Mesendoderm (in vitro differentiated cells): Measurements from ENCODE around the gene TGFB1I1.

ENCODE experiments used
- DNase-seq: peaks from one replicate; pipeline ENCODE4 v3.0.0; 2013
- H2AK5ac ChIP-seq: 2 replicates; pipeline ENCODE4 v1.6.1; 2013; ENCODE audit warnings: low read length, inconsistent platforms
- H2BK120ac ChIP-seq: 2 replicates; pipeline ENCODE4 v1.6.1; 2013; ENCODE audit warnings: low read depth, mild to moderate bottlenecking, low read length, moderate library complexity, mixed read lengths
- H2BK15ac ChIP-seq: replicated peaks from 2 replicates; pipeline ENCODE4 v1.6.1; 2013; ENCODE audit warnings: low read depth, mild to moderate bottlenecking, moderate library complexity
- H2BK5ac ChIP-seq: 2 replicates; pipeline ENCODE4 v1.6.1; 2013; ENCODE audit warnings: low read length, inconsistent platforms
- H3K18ac ChIP-seq: 2 replicates; pipeline ENCODE4 v1.6.1; 2013; ENCODE audit warnings: mild to moderate bottlenecking, low read length, mixed read lengths
- H3K23ac ChIP-seq: one replicate; pipeline ENCODE4 v1.6.1; 2013; ENCODE audit warnings: low read length
- H3K27ac ChIP-seq: 2 replicates; pipeline ENCODE4 v1.5.1; 2013; ENCODE audit warnings: low read depth, mild to moderate bottlenecking, inconsistent platforms, low read length, moderate library complexity
- H3K27me3 ChIP-seq: 2 replicates; pipeline ENCODE4 v1.6.1; 2013; ENCODE audit warnings: low read length, control low read depth, mild to moderate bottlenecking, inconsistent platforms; ENCODE audit not compliant: insufficient read depth, poor library complexity
- H3K36me3 ChIP-seq: 2 replicates; pipeline ENCODE4 v1.6.1; 2013; ENCODE audit warnings: low read length, inconsistent platforms; ENCODE audit not compliant: control insufficient read depth, insufficient read depth
- H3K4ac ChIP-seq: one replicate; pipeline ENCODE4 v1.6.1; 2013; ENCODE audit warnings: low read depth, mild to moderate bottlenecking, low read length, moderate library complexity
- H3K4me1 ChIP-seq: 2 replicates; pipeline ENCODE4 v1.6.1; 2013; ENCODE audit warnings: low read depth, low read length, inconsistent platforms; ENCODE audit not compliant: control insufficient read depth
- H3K4me2 ChIP-seq: 2 replicates; pipeline ENCODE4 v1.6.1; 2013; ENCODE audit warnings: low read length
- H3K4me3 ChIP-seq: 2 replicates; pipeline ENCODE4 v1.5.1; 2013; ENCODE audit warnings: mild to moderate bottlenecking, low read length
- H3K56ac ChIP-seq: one replicate; pipeline ENCODE4 v1.6.1; 2013; ENCODE audit warnings: low read length
- H3K79me1 ChIP-seq: 2 replicates; pipeline ENCODE4 v1.6.1; 2013; ENCODE audit warnings: low read length, inconsistent platforms
- H3K79me2 ChIP-seq: 2 replicates; pipeline ENCODE4 v1.6.1; 2013; ENCODE audit warnings: mild to moderate bottlenecking, low read length; ENCODE audit not compliant: control insufficient read depth, insufficient read depth
- H3K9ac ChIP-seq: 2 replicates; pipeline ENCODE4 v1.6.1; 2013; ENCODE audit warnings: low read length, inconsistent platforms
- H4K5ac ChIP-seq: one replicate; pipeline ENCODE4 v1.6.1; 2013; ENCODE audit warnings: low read length
- H4K8ac ChIP-seq: one replicate; pipeline ENCODE4 v1.6.1; 2013; ENCODE audit warnings: low read depth, mild to moderate bottlenecking, control low read depth, low read length, moderate library complexity
- WGBS: extraction: QIAGEN DNeasy Blood & Tissue Kit; methylation state at CpG from one replicate; pipeline ENCODE4 v1.1.7; 2013; ENCODE audit warnings: low lambda C conversion rate, missing lambda C conversion rate; ENCODE audit not compliant: insufficient coverage; ENCODE audit errors: extremely low coverage; 5-methylcytosine and 5-hydroxymethylcytosine counted together

The TGFB1I1 gene

DNA sequence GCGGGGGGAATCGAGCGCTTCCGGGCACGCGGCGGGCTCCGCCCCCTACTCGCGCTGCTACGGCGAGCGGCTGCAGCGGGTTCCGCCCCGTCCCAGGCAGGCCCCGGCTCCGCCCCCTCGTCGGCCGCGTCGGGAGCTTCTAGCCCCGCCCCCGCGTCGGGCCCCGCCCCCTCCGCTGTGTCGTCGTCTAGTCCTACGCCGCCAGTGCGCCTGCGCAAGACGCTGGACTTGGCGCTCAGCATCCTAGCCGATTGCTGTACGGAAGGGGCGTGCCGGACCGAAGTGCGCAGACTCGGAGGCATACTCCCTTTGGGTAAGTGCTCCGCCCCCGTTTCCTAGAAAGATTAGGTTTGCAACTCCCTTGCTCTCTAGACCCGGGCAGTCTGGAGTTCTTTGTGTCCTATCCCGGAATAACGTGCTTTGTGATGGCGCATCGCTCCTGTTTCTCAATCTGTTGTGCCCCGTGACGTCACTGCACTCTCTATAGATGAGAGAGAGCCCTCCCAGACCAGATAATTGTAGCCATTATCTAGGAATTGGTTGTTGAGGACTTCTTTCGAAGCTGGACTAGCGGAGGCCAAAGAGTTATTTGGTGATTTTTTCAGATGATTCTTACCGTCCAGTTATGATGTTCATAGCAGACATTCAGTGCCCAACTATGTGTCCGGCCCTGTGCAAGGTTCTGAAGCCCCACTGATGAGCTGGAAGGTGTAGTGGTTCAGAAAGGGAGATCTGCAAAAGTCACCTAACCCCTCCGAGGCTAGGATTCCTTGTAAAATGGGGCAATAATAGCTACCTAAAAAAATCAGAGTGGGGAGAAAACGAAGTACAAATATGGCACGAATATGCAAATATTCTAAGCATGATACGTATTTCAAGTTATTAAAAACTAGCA lies 12.0 kb upstream of the TGFB1I1 start:
- H2BK5ac ChIP-seq: peak overlapping the region; percentile 97
- H3K9ac ChIP-seq: peak overlapping the region; percentile 96
- H4K5ac ChIP-seq: peak overlapping the region; percentile 21
- H2AK5ac ChIP-seq: peak overlapping the region; percentile 56
- peak overlapping the region; percentile 44 for H3K18ac ChIP-seq
- peak; percentile 99 for DNase-seq
- peak overlapping the region; percentile 81 for H3K23ac ChIP-seq
- no peak overlapping the region for H4K8ac ChIP-seq
- peak overlapping the region; percentile 75 for H3K4me2 ChIP-seq
- peaks cover 24% of the 10 kb centered on the region for H3K79me1 ChIP-seq
- peaks cover 25% of the 10 kb centered on the region for H3K79me2 ChIP-seq
- no peak overlapping the region for H2BK120ac ChIP-seq
- H3K4me1 ChIP-seq: peaks cover 6% of the 10 kb centered on the region
- H3K36me3 ChIP-seq: no peaks in the 10 kb centered on the region
- H3K4ac ChIP-seq: peak overlapping the region; percentile 94
- H3K27me3 ChIP-seq: no peaks in the 10 kb centered on the region
- peak overlapping the region; percentile 76 for H3K4me3 ChIP-seq
- peak overlapping the region; percentile 99 for H3K56ac ChIP-seq
- no CpG with 5 or more reads among the region's 61 CpGs for WGBS
- no peak overlapping the region for H2BK15ac ChIP-seq
- peak overlapping the region; percentile 89 for H3K27ac ChIP-seq

DNA sequence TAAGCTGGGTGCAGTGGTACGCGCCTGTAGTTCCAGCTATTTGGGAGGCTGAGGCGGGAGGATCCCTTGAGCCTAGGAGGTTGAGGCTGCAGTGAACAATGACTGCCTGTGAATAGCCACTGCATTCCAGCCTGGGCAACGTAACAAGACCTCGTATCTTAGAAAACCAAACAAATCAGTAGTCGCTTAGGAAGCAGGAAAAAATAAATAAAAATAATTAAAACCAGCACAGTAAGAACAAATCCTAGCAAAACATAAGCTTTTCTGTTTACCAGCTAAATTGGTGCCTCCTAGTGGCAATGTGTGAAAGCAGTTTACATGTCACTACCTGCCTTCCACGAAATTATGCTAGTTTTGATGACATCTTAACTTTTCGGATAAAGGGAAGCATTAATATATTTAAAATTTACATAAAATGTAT lies 11.4 kb upstream of the TGFB1I1 start:
- Histone ChIP-seq H2AK5ac (no peak overlapping the region), H3K79me2 (peaks cover 21% of the 10 kb centered on the region), H3K9ac (peak overlapping the region; percentile 96), H3K36me3 (no peaks in the 10 kb centered on the region), H3K27me3 (no peaks in the 10 kb centered on the region), H4K5ac (peak overlapping the region; percentile 21), H3K23ac (no peak overlapping the region), H3K18ac (no peak overlapping the region), H3K4me3 (no peak overlapping the region), H2BK120ac (no peak overlapping the region), H4K8ac (no peak overlapping the region), H2BK5ac (no peak overlapping the region), H3K27ac (no peak overlapping the region), H3K56ac (peak overlapping the region; percentile 95), H3K4ac (no peak overlapping the region), H3K4me2 (no peak overlapping the region), H2BK15ac (no peak overlapping the region), H3K79me1 (peaks cover 18% of the 10 kb centered on the region), H3K4me1 (peaks cover 6% of the 10 kb centered on the region)
- peak; percentile 65 for DNase-seq
- no CpG with 5 or more reads among the region's 8 CpGs for WGBS

DNA sequence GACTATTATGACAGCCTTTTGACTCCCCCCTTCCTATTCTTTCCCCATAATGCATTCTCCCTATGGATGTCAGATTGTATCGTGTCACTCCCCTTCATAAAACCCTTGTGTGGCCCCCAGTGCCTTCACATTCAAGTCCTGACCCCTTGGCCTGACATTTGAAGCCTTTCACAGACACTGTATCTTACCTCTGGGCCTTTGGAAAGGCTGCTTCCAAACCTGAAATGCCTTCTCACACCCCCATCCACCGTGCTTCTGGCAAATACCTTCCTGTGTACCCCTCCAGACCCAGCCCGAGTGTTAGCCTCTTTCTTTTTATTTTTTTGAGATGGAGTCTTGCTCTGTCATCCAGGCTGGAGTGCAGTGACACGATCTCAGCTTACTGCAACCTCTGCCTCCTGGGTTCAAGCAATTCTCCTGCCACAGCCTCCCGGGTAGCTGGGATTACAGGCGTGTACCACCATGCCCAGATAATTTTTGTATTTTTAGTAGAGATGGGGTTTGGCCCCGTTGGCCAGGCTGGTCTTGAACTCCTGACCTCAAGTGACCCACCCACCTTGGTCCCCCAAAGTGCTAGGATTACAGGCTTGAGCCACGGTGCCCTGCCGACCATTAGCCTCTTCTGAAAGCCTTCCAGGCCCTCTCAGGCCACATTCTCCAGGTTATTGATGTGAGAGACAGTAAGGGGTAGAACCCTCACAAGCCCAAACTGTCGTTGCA lies 10.6 kb upstream of the TGFB1I1 start:
- no peak overlapping the region for H2BK15ac ChIP-seq
- no peak overlapping the region for H3K4me3 ChIP-seq
- WGBS: no CpG with 5 or more reads among the region's 10 CpGs
- H3K18ac ChIP-seq: no peak overlapping the region
- no peak overlapping the region for H3K27ac ChIP-seq
- H3K4ac ChIP-seq: no peak overlapping the region
- no peak overlapping the region for H3K56ac ChIP-seq
- no peak overlapping the region for H4K5ac ChIP-seq
- no peak overlapping the region for H2AK5ac ChIP-seq
- no peaks in the 10 kb centered on the region for H3K27me3 ChIP-seq
- no peak overlapping the region for H3K4me2 ChIP-seq
- H4K8ac ChIP-seq: no peak overlapping the region
- H3K79me2 ChIP-seq: peaks cover 21% of the 10 kb centered on the region
- H3K9ac ChIP-seq: no peak overlapping the region
- H3K36me3 ChIP-seq: no peaks in the 10 kb centered on the region
- no peak overlapping the region for H3K23ac ChIP-seq
- no peak overlapping the region for H2BK5ac ChIP-seq
- H3K4me1 ChIP-seq: peaks cover 6% of the 10 kb centered on the region
- H2BK120ac ChIP-seq: no peak overlapping the region
- peaks cover 18% of the 10 kb centered on the region for H3K79me1 ChIP-seq
- DNase-seq: no peak

DNA sequence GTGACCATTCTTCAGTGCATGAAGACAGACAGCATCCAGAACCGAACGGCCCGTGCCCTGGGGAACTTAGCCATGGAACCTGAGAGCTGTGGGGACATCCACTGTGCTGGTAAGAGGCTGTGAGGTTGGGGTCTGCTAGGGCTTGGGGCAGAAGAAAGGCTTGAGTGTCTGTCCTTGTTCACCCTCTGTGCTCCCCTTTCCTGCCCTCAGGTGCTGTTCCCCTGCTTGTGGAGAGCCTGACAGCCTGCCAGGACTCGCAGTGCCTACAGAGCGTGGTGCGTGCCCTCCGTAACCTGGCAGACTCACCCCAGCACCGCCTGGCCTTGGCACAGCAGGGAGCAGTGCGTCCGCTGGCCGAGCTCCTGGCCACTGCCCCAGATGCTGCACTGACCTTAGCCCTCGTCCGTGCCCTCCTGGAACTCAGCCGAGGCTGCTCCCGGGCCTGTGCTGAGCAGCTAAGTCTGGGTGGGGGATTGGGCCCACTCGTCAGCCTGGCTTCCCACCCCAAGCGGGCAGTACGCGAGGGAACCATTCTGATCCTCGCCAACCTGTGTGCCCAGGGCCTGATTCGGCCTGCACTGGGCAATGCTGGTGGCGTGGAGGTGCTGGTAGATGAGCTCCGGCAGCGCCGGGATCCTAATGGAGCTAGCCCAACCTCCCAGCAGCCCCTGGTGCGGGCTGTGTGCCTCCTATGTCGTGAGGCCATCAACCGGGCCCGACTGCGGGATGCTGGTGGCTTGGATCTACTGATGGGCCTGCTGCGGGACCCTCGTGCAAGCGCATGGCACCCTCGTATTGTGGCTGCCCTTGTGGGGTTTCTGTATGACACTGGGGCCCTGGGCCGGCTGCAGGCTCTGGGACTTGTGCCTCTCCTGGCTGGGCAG lies 9.8 kb upstream of the TGFB1I1 start:
- H3K79me1 ChIP-seq: peaks cover 10% of the 10 kb centered on the region
- H2BK5ac ChIP-seq: no peak overlapping the region
- H3K4me2 ChIP-seq: no peak overlapping the region
- H4K5ac ChIP-seq: no peak overlapping the region
- H3K27ac ChIP-seq: no peak overlapping the region
- WGBS: no CpG with 5 or more reads among the region's 35 CpGs
- H3K9ac ChIP-seq: no peak overlapping the region
- no peaks in the 10 kb centered on the region for H3K36me3 ChIP-seq
- H3K4me1 ChIP-seq: peaks cover 6% of the 10 kb centered on the region
- no peak overlapping the region for H2BK15ac ChIP-seq
- no peak overlapping the region for H2AK5ac ChIP-seq
- H3K4ac ChIP-seq: no peak overlapping the region
- no peak overlapping the region for H2BK120ac ChIP-seq
- no peak overlapping the region for H3K18ac ChIP-seq
- H3K79me2 ChIP-seq: peaks cover 13% of the 10 kb centered on the region
- no peak overlapping the region for H3K23ac ChIP-seq
- no peak overlapping the region for H3K56ac ChIP-seq
- no peak overlapping the region for H3K4me3 ChIP-seq
- DNase-seq: no peak
- no peaks in the 10 kb centered on the region for H3K27me3 ChIP-seq
- no peak overlapping the region for H4K8ac ChIP-seq

DNA sequence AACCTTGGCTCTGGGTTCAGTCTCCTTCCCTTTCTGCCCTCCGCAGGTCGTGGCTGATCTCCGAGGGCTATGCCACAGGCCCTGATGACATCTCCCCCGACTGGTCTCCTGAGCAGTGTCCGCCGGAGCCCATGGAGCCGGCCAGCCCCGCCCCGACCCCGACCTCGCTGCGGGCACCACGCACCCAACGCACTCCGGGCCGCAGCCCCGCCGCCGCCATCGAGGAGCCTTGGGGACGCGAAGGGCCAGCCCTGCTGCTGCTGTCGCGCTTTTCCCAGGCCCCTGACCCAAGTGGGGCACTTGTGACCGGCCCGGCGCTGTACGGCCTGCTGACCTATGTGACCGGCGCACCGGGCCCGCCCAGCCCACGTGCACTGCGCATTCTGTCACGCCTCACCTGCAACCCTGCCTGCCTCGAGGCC lies 7.6 kb upstream of the TGFB1I1 start:
- DNase-seq: no peak
- Histone ChIP-seq H3K18ac (no peak overlapping the region), H3K4me1 (peaks cover 2% of the 10 kb centered on the region), H3K56ac (no peak overlapping the region), H3K27ac (no peak overlapping the region), H3K4ac (no peak overlapping the region), H3K27me3 (no peaks in the 10 kb centered on the region), H4K5ac (no peak overlapping the region), H3K4me2 (no peak overlapping the region), H3K79me2 (no peaks in the 10 kb centered on the region), H4K8ac (no peak overlapping the region), H2BK5ac (no peak overlapping the region), H2BK120ac (no peak overlapping the region), H3K23ac (no peak overlapping the region), H3K4me3 (no peak overlapping the region), H2BK15ac (no peak overlapping the region), H3K9ac (no peak overlapping the region), H3K36me3 (no peaks in the 10 kb centered on the region), H3K79me1 (no peaks in the 10 kb centered on the region), H2AK5ac (no peak overlapping the region)
- no CpG with 5 or more reads among the region's 36 CpGs for WGBS
